ENCODE results near the gene RNF10. TPM values are rescaled to one million over a fixed set of nuclear protein-coding genes. Genes with fewer than 3 reads are reported as not detected.
A peak's percentile ranks its signal among the peaks of the same experiment; 100 is the strongest.

RNF10 gene
- total and polyA plus RNA-seq, 11 donors: 165 to 490 (median 278) TPM

DNA sequence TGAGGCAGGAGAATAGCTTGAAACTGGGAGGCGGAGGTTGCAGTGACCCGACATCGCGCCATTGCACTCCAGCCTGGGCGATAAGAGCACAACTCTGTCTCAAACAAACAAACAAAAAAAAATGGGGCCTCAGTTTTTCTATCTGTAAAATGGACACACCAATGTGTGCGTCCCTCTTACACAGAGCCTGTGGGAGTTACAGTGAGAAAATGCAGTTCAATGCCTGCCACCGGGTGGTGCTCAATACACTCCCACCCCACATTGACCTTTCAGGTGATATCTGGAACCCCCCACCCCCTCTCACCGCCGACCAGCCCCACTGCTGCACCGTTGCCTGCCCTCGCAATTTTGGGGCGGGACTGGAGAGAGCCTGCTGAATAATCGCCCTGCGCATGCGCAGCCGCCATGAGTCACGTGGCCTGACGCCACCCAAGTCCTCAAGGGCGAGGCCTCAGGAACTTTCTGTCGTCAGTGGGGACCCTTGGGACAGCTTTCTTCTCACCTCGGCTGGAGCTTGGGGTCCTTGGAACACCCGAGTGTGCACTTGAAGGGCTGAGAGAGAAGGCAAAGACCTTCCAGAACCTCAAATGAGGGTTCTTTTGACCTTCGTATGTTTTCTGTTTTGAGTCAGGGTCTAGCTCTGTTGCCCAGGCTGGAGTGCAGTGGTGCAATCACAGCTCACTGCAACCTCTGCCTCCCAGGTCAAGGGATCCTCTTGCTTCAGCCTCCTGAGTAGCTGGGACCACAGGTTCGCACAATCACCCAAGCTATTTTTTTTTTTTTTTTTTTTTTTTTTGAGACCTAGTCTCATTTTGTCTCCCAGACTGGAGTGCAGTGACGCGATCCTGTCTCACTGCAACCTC lies 91.6 kb downstream of the RNF10 start:
- ATAC-seq (no peak), DNase-seq (no peak)
- no peak overlapping the region for H3K4me3 ChIP-seq
- no peaks in the 10 kb centered on the region for H3K36me3 ChIP-seq
- TF ChIP-seq POLR2A (IDR thresholded peaks at IDR 0.05): no peak
- TF ChIP-seq, protein P1, sequence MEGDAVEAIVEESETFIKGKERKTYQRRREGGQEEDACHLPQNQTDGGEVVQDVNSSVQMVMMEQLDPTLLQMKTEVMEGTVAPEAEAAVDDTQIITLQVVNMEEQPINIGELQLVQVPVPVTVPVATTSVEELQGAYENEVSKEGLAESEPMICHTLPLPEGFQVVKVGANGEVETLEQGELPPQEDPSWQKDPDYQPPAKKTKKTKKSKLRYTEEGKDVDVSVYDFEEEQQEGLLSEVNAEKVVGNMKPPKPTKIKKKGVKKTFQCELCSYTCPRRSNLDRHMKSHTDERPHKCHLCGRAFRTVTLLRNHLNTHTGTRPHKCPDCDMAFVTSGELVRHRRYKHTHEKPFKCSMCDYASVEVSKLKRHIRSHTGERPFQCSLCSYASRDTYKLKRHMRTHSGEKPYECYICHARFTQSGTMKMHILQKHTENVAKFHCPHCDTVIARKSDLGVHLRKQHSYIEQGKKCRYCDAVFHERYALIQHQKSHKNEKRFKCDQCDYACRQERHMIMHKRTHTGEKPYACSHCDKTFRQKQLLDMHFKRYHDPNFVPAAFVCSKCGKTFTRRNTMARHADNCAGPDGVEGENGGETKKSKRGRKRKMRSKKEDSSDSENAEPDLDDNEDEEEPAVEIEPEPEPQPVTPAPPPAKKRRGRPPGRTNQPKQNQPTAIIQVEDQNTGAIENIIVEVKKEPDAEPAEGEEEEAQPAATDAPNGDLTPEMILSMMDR (IDR thresholded peaks at IDR 0.05): peak in 1 of 12 donors; percentile 6
- intact Hi-C loops (cut with DNase I): no loop called here
- WGBS, 4 donors: 73 to 81% (median 79%) methylated on average over 22 to 26 of the region's 26 CpGs
- no peaks in the 10 kb centered on the region for H3K9me3 ChIP-seq
- no peak overlapping the region for H3K27ac ChIP-seq
- H3K4me1 ChIP-seq: no peaks in the 10 kb centered on the region
- peaks cover 0 to 7% (median 0%) of the 10 kb centered on the region in 9 donors for H3K27me3 ChIP-seq

Other genes starting within 250 kb of the RNF10 start
- over 10,000 TPM in 3 of 9 donors, 1,000 to 10,000 TPM in 4, not detected in 2; 3,467 to 16,563 (median 7,253) TPM for gene RNU4-2, start 242.5 kb upstream of the RNF10 start, total RNA-seq
- not detected for gene RNU4-2, start 242.5 kb upstream of the RNF10 start, polyA plus RNA-seq
- gene RNU4-1, start 241.1 kb upstream of the RNF10 start, total RNA-seq: 1,000 to 10,000 TPM in 4 of 9 donors, 100 to 1,000 TPM in 3, not detected in 2; 376 to 4,299 (median 1,541) TPM
- not detected for gene RNU4-1, start 241.1 kb upstream of the RNF10 start, polyA plus RNA-seq
- 10 to 100 TPM in 1 of 9 donors, 1 to 10 TPM in 8; 3.2 to 10.6 (median 4.7) TPM for gene SIRT4, start 232.0 kb upstream of the RNF10 start, total RNA-seq
- 1 to 10 TPM; 3.0 to 7.4 TPM for gene SIRT4, start 232.0 kb upstream of the RNF10 start, polyA plus RNA-seq
- 1 to 10 TPM in 3 of 9 donors, under 1 TPM in 1, not detected in 5; 0.93 to 2.0 (median 1.5) TPM for gene PLA2G1B, start 206.6 kb upstream of the RNF10 start, total RNA-seq
- gene PLA2G1B, start 206.6 kb upstream of the RNF10 start, polyA plus RNA-seq: not detected
- 1 to 10 TPM; 3.5 to 8.7 (median 5.6) TPM for gene MSI1, start 165.2 kb upstream of the RNF10 start, total RNA-seq
- 1 to 10 TPM; 2.1 to 2.4 TPM for gene MSI1, start 165.2 kb upstream of the RNF10 start, polyA plus RNA-seq
- 100 to 1,000 TPM; 117 to 318 (median 172) TPM for gene COX6A1, start 96.2 kb upstream of the RNF10 start, total RNA-seq
- gene COX6A1, start 96.2 kb upstream of the RNF10 start, polyA plus RNA-seq: 100 to 1,000 TPM; 531 to 708 TPM
- 10 to 100 TPM in 8 of 9 donors, 1 to 10 TPM in 1; 6.4 to 17.6 (median 14.9) TPM for gene TRIAP1, start 88.0 kb upstream of the RNF10 start, total RNA-seq
- 10 to 100 TPM; 18.0 to 34.9 TPM for gene TRIAP1, start 88.0 kb upstream of the RNF10 start, polyA plus RNA-seq
- gene GATC, start 87.9 kb upstream of the RNF10 start, total RNA-seq: 10 to 100 TPM in 7 of 9 donors, 1 to 10 TPM in 2; 8.5 to 18.0 (median 11.8) TPM
- gene GATC, start 87.9 kb upstream of the RNF10 start, polyA plus RNA-seq: 10 to 100 TPM in 1 of 2 donors, 1 to 10 TPM in 1; 5.4 to 11.5 TPM
- gene SRSF9, start 64.6 kb upstream of the RNF10 start, total RNA-seq: 10 to 100 TPM; 14.8 to 67.1 (median 33.7) TPM
- 10 to 100 TPM; 27.2 to 39.1 TPM for gene SRSF9, start 64.6 kb upstream of the RNF10 start, polyA plus RNA-seq
- 100 to 1,000 TPM in 8 of 9 donors, 10 to 100 TPM in 1; 92.2 to 269 (median 120) TPM for gene DYNLL1, start 38.2 kb upstream of the RNF10 start, total RNA-seq
- gene DYNLL1, start 38.2 kb upstream of the RNF10 start, polyA plus RNA-seq: 100 to 1,000 TPM; 164 to 320 TPM
- 10 to 100 TPM; 27.9 to 46.5 (median 36.7) TPM for gene COQ5, start 5.2 kb upstream of the RNF10 start, total RNA-seq
- gene COQ5, start 5.2 kb upstream of the RNF10 start, polyA plus RNA-seq: 10 to 100 TPM; 29.2 to 48.9 TPM
- 10 to 100 TPM; 20.6 to 46.6 (median 36.3) TPM for gene POP5, start 47.0 kb downstream of the RNF10 start, total RNA-seq
- 10 to 100 TPM; 30.9 to 55.8 TPM for gene POP5, start 47.0 kb downstream of the RNF10 start, polyA plus RNA-seq
- 1 to 10 TPM; 2.4 to 9.1 (median 3.8) TPM for gene CABP1, start 106.3 kb downstream of the RNF10 start, total RNA-seq
- 1 to 10 TPM; 2.9 to 9.9 TPM for gene CABP1, start 106.3 kb downstream of the RNF10 start, polyA plus RNA-seq
- 100 to 1,000 TPM in 7 of 9 donors, 10 to 100 TPM in 2; 91.0 to 150 (median 117) TPM for gene MLEC, start 152.8 kb downstream of the RNF10 start, total RNA-seq
- gene MLEC, start 152.8 kb downstream of the RNF10 start, polyA plus RNA-seq: 100 to 1,000 TPM in 1 of 2 donors, 10 to 100 TPM in 1; 39.2 to 111 TPM
- 10 to 100 TPM in 6 of 9 donors, 1 to 10 TPM in 3; 9.1 to 12.6 (median 10.7) TPM for gene UNC119B, start 176.1 kb downstream of the RNF10 start, total RNA-seq
- 10 to 100 TPM in 1 of 2 donors, 1 to 10 TPM in 1; 3.9 to 13.7 TPM for gene UNC119B, start 176.1 kb downstream of the RNF10 start, polyA plus RNA-seq
- 100 to 1,000 TPM in 2 of 9 donors, 10 to 100 TPM in 7; 56.7 to 213 (median 78.8) TPM for gene ACADS, start 191.5 kb downstream of the RNF10 start, total RNA-seq
- 10 to 100 TPM; 59.6 to 98.7 TPM for gene ACADS, start 191.5 kb downstream of the RNF10 start, polyA plus RNA-seq

All from heart left ventricle (tissue), 16 donors.